Upper lobe of right lung (tissue), 1 donor: ENCODE data around the gene TPST1. TPM values are rescaled to one million over a fixed set of nuclear protein-coding genes. Genes with fewer than 3 reads are reported as not detected.

Experiments used
- ATAC-seq: fragments of 200-7000 bp; cut with Tn5 transposase; one replicate; pipeline ENCODE4 v1.9.1; 2020; ENCODE audit warnings: mild to moderate bottlenecking, moderate library complexity
- DNase-seq: peaks from one replicate; pipeline ENCODE4 v3.0.0-alpha.2; 2020
- H3K27ac ChIP-seq: fragments of 200-600 bp; one replicate; pipeline ENCODE4 v1.8.0; 2022
- H3K27me3 ChIP-seq: fragments of 200-600 bp; one replicate; pipeline ENCODE4 v1.8.0; 2022; ENCODE audit warnings: mild to moderate bottlenecking
- H3K36me3 ChIP-seq: fragments of 200-600 bp; one replicate; pipeline ENCODE4 v1.8.0; 2022
- H3K4me1 ChIP-seq: fragments of 200-600 bp; one replicate; pipeline ENCODE4 v1.8.0; 2022
- H3K4me3 ChIP-seq: fragments of 200-600 bp; one replicate; pipeline ENCODE4 v1.8.0; 2022; ENCODE audit warnings: mild to moderate bottlenecking
- H3K9me3 ChIP-seq: fragments of 200-600 bp; one replicate; pipeline ENCODE4 v1.8.0; 2022
- intact Hi-C: fragments of 100-400 bp; cut with DNase I; formaldehyde crosslinking; loops from one replicate; pipeline ENCODE4 v1.11.0; 2022
- total RNA-seq: library from RNA; stranded (reverse); fragmentation: NEBNext Ultra II Directional; extraction: Animal tissue kit (Norgen Biotek cat#: 25700); gene quantifications from one replicate; pipeline ENCODE4 v1.2.1, GENCODE V29; 2021
- TF ChIP-seq, protein P1 (sequence below): fragments of 200-600 bp; IDR thresholded peaks from one replicate; pipeline ENCODE4 v1.8.0; 2022; ENCODE audit warnings: antibody characterized with exemption
- donor health status: DM: no; HTN: yes; CAD: no; lungs with severe emphysema.

The TPST1 gene
- total RNA-seq, 1 donor from 2014 or later, result 20.1 TPM

DNA sequence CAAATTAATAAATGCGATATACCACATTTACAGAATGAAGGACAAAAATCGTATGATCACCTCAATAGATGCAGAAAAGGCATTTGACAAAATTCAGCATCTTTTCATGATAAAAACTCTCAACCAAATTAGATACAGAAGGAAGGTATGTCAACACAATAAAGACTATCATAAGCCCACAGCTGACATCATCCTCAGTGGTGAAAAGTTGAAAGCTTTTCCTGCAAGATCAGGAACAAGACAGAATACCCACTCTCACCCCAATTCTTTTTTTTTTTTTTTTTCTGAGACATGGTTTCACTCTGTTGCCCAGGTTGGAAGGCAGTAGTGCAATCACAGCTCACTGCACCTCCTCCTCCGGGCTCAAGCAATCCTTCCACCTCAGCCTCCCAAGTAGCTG, 67.2 kb downstream of the TPST1 start:
- Histone ChIP-seq H3K4me1 (no peaks in the 10 kb centered on the region), H3K27me3 (no peaks in the 10 kb centered on the region), H3K4me3 (no peak overlapping the region), H3K27ac (no peak overlapping the region), H3K9me3 (no peaks in the 10 kb centered on the region), H3K36me3 (no peaks in the 10 kb centered on the region)
- intact Hi-C loops, result no loop called here
- TF ChIP-seq, protein P1, sequence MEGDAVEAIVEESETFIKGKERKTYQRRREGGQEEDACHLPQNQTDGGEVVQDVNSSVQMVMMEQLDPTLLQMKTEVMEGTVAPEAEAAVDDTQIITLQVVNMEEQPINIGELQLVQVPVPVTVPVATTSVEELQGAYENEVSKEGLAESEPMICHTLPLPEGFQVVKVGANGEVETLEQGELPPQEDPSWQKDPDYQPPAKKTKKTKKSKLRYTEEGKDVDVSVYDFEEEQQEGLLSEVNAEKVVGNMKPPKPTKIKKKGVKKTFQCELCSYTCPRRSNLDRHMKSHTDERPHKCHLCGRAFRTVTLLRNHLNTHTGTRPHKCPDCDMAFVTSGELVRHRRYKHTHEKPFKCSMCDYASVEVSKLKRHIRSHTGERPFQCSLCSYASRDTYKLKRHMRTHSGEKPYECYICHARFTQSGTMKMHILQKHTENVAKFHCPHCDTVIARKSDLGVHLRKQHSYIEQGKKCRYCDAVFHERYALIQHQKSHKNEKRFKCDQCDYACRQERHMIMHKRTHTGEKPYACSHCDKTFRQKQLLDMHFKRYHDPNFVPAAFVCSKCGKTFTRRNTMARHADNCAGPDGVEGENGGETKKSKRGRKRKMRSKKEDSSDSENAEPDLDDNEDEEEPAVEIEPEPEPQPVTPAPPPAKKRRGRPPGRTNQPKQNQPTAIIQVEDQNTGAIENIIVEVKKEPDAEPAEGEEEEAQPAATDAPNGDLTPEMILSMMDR, result no peak
- DNase-seq (no peak), ATAC-seq (no peak)

DNA sequence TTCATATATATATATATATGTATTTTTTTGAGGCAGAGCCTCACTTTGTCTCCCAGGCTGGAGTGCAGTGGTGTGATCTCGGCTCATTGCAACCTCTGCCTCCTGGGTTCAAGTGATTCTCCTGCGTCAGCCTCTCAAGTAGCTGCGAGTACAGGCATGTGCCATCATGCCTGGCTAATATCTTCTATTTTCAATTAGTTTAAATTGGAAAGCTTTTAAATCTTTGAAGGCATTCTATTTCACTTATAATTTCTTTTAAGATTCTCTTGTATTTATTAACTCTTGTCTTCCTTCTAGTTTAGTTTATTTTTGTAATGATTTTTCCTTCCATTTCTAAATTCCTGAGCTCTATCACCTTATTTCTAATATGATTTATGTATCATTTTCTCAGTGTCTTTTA, 71.2 kb downstream of the TPST1 start:
- TF ChIP-seq, protein P1, result no peak
- DNase-seq (no peak), ATAC-seq (no peak)
- H3K9me3 ChIP-seq, result no peaks in the 10 kb centered on the region
- peaks cover 2% of the 10 kb centered on the region for H3K4me1 ChIP-seq
- no peak overlapping the region for H3K4me3 ChIP-seq
- no peak overlapping the region for H3K27ac ChIP-seq
- intact Hi-C loops, result no loop called here
- H3K36me3 ChIP-seq, result no peaks in the 10 kb centered on the region
- no peaks in the 10 kb centered on the region for H3K27me3 ChIP-seq

DNA sequence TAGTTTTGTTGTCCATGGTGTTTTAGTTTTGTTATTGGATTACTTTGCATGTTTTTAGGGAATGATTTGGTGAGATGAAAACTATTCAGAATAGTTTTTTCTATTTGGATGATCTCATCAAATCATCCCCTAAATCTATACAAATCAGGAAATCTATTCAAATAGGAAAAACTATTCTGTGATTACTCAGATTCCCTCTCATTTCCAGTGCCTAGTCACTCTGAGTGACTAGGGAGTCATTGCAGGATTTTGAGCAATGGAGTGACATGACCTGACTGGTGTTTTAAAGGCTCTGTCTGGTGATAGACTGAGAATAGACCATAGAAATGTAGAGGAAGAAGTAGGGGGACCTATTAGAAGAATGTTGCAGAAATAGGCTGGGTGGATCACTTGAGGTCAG, 72.4 kb downstream of the TPST1 start:
- no peak overlapping the region for H3K4me3 ChIP-seq
- H3K9me3 ChIP-seq, result no peaks in the 10 kb centered on the region
- intact Hi-C loops, result no loop called here
- H3K36me3 ChIP-seq, result no peaks in the 10 kb centered on the region
- ATAC-seq, result no peak
- no peaks in the 10 kb centered on the region for H3K27me3 ChIP-seq
- DNase-seq, result no peak
- TF ChIP-seq, protein P1, result no peak
- no peak overlapping the region for H3K27ac ChIP-seq
- peaks cover 9% of the 10 kb centered on the region for H3K4me1 ChIP-seq

DNA sequence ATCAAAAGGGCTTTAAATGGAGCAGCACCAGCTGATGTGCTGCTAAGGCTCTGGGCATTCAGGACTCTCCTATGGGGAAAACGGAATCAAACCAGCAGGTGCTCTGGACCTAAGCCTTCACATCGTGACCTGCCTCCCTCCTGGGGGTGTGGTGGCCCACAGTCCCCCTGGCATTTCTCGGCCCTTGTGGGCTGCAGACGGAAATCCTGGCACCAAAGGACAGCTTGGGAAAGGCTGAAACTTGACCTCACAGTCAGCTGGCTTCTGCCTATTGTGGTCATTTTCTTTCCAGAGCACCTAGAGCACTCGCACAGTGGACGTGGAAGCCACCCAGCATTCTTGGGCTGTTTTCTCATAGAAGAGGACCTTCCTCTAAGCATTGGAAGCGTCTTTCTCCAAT, 74.8 kb downstream of the TPST1 start:
- Histone ChIP-seq H3K9me3 (no peaks in the 10 kb centered on the region), H3K27ac (no peak overlapping the region), H3K4me3 (no peak overlapping the region), H3K4me1 (peaks cover 9% of the 10 kb centered on the region), H3K27me3 (no peaks in the 10 kb centered on the region), H3K36me3 (no peaks in the 10 kb centered on the region)
- intact Hi-C loops, result no loop called here
- TF ChIP-seq, protein P1, result no peak
- ATAC-seq (no peak), DNase-seq (no peak)

DNA sequence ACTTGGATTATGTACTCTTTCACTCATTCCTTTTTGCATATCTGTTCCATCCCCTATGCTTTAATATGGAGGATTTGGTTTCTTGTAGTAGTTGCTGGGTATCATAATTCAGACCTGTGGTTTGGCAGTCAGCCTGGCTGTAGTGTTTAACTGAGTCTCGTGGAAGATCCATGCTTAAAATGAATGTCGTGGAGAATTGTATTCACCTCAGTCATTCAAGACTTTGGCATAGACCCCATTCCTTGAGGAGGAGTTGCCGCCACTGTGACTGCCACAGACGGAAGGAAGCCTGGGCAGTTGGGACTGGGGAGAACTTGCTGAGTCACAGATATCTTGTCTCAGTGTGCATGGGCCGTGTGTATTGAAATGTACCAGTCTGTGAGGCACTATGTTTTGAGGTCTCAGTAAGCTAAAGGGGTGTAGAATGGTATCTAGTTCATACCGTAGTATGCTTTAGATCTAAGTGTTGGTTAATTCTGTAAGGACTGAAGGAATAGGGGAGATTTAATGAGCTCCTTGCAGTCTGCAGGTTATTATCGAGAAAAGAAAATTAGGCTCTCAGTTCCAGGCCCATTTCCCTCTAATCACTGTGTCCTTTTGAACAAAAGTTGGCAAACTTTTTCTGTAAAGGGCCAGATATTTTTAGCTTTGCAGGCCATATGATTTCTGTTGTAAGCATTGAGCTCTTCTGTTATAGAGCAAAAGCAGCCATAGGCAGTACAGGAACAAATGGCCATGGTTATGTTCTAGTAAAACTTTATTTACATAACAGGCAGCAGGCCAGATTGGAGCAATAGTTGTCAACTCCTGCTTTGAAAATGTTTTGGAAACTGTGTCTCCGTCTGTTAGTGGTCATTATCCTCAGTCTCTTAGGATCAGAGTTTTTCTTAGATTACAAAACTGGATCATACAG, 76.8 kb downstream of the TPST1 start:
- Histone ChIP-seq H3K4me3 (no peak overlapping the region), H3K9me3 (no peaks in the 10 kb centered on the region), H3K4me1 (peaks cover 9% of the 10 kb centered on the region), H3K27me3 (no peaks in the 10 kb centered on the region), H3K27ac (no peak overlapping the region), H3K36me3 (no peaks in the 10 kb centered on the region)
- DNase-seq, result no peak
- TF ChIP-seq, protein P1, result no peak
- ATAC-seq, result peak; percentile 70
- intact Hi-C loops, result no loop called here
